OCI-LY3 (cell line): Measurements from ENCODE around the gene PHACTR3.

ENCODE experiments used
- H2AFZ ChIP-seq: fragments of 200-600, 300-600 bp; shearing (Covaris generic); 2 replicates; pipeline ENCODE4 v1.6.0; 2014; ENCODE audit warnings: antibody characterized with exemption, low read depth, low read length
- H3K27ac ChIP-seq: fragments of 200-600, 300-600 bp; sonication (generic); 2 replicates; pipeline ENCODE4 v1.5.1; 2014; ENCODE audit warnings: mild to moderate bottlenecking, low read length, moderate library complexity, mixed read lengths
- H3K27me3 ChIP-seq: fragments of 200-600, 300-600 bp; sonication (generic); 2 replicates; pipeline ENCODE4 v1.6.1; 2014; ENCODE audit warnings: low read depth, low read length, mixed read lengths
- H3K36me3 ChIP-seq: fragments of 200-600, 300-600 bp; sonication (generic); replicated peaks from 2 replicates; pipeline ENCODE3; 2014; ENCODE audit warnings: low read depth, low read length, mixed read lengths
- H3K4me1 ChIP-seq: fragments of 300-600, 200-600 bp; sonication (generic); 2 replicates; pipeline ENCODE4 v1.6.1; 2014; ENCODE audit warnings: low read length, mixed read lengths
- H3K4me2 ChIP-seq: fragments of 200-600, 300-600 bp; sonication (generic); 2 replicates; pipeline ENCODE4 v1.6.1; 2014; ENCODE audit warnings: low read length, mixed read lengths
- H3K4me3 ChIP-seq: fragments of 300-600, 200-600 bp; sonication (generic); 2 replicates; pipeline ENCODE4 v1.5.1; 2014; ENCODE audit warnings: antibody characterized with exemption, mild to moderate bottlenecking, low read length, moderate library complexity
- H3K79me2 ChIP-seq: fragments of 300-600, 200-600 bp; shearing (Covaris generic); 2 replicates; pipeline ENCODE4 v1.6.1; 2014; ENCODE audit warnings: mild to moderate bottlenecking, low read length, mixed read lengths
- H3K9ac ChIP-seq: fragments of 300-600, 200-600 bp; shearing (Covaris generic); 2 replicates; pipeline ENCODE4 v1.6.0; 2014; ENCODE audit warnings: mild to moderate bottlenecking, low read length, moderate library complexity
- H3K9me3 ChIP-seq: fragments of 200-600, 300-600 bp; shearing (Covaris generic); 2 replicates; pipeline ENCODE4 v1.6.1; 2014; ENCODE audit warnings: low read length, mixed read lengths; ENCODE audit not compliant: insufficient read depth
- H4K20me1 ChIP-seq: fragments of 200-600, 300-600 bp; sonication (generic); 2 replicates; pipeline ENCODE4 v1.6.1; 2016; ENCODE audit warnings: low read length, mixed read lengths; ENCODE audit not compliant: insufficient read depth
- EZH2phosphoT487 ChIP-seq: fragments of 200-600 bp; shearing (Covaris generic); IDR thresholded peaks from 2 replicates; pipeline ENCODE4 v1.6.1; 2018; ENCODE audit warnings: antibody characterized with exemption, mixed run types, low read depth
- TF ChIP-seq, protein P1 (sequence below): fragments of 200-600, 300-600 bp; sonication (generic); IDR thresholded peaks from 2 replicates; pipeline ENCODE4 v1.5.1; 2014; ENCODE audit warnings: antibody characterized with exemption, low read length, low read depth

Gene PHACTR3

DNA sequence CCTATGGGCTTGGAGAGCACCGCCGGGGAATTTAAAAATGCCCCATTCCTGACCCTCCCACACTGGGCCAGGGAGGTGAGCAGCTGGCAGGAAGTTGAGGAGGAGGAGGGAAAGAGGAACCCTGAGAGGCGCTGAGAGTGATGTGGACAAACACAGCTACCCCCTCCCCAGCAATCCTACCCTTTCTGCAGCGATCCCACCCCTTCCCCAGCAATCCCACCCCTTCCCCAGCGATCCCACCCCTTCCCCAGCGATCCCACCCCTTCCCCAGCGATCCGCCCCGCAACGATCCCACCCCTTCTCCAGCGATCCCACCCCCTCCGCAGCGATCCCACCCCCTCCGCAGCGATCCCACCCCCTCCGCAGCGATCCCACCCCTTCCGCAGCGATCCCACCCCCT, 217.4 kb downstream of the PHACTR3 start:
- no peak for TF ChIP-seq EZH2phosphoT487
- Histone ChIP-seq H3K4me1 (no peaks in the 10 kb centered on the region), H3K4me3 (no peak overlapping the region), H3K4me2 (no peak overlapping the region), H3K9me3 (no peaks in the 10 kb centered on the region), H3K27me3 (peaks cover 7% of the 10 kb centered on the region; the same call in 1 of the 2 replicates), H3K36me3 (no peaks in the 10 kb centered on the region), H3K79me2 (no peaks in the 10 kb centered on the region), H3K27ac (no peak overlapping the region), H2AFZ (no peak overlapping the region), H4K20me1 (no peaks in the 10 kb centered on the region), H3K9ac (no peak overlapping the region)

DNA sequence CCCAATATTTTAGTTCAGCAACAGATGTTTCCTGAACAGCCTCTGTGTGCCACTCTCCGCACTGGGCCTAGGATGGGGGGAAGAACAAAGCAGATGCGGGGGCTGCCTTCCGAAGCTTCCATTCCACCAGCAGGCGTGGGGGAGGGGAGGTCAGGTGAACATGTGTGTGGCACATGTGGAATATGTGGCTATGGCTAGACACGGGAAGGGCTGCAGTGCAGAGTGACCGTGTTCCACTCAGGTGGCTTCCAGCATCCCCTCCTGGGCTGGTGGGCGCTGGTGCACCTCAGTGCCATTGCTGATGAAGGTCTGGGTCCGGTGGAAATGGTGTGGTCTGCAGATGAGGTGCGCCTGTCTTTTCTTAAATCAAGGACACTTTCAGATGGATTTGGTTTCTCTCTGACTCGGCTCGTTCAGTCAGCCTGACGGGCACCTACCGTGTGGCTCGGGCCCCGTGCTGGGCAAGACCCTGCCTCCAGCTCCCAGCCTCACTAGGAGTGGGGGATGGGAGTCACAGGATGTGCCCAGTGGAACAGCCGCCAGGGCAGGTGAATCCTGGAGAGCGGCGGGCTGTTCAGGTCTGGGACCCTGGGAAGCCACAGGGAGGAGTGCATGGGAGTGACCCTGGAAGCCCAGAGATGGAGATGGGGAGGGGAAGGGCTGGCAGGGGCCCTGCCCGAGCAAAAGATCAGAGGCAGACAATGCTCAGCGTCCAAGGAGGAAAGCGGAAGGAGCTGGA, 218.1 kb downstream of the PHACTR3 start:
- Histone ChIP-seq H3K27ac (no peak overlapping the region), H3K79me2 (no peaks in the 10 kb centered on the region), H3K4me3 (no peak overlapping the region), H4K20me1 (no peaks in the 10 kb centered on the region), H3K27me3 (peaks cover 8% of the 10 kb centered on the region; the same call in 1 of the 2 replicates), H3K4me1 (no peaks in the 10 kb centered on the region), H3K36me3 (no peaks in the 10 kb centered on the region), H3K9ac (no peak overlapping the region), H3K4me2 (no peak overlapping the region), H2AFZ (no peak overlapping the region), H3K9me3 (no peaks in the 10 kb centered on the region)
- TF ChIP-seq EZH2phosphoT487 = no peak
- TF ChIP-seq, protein P1, sequence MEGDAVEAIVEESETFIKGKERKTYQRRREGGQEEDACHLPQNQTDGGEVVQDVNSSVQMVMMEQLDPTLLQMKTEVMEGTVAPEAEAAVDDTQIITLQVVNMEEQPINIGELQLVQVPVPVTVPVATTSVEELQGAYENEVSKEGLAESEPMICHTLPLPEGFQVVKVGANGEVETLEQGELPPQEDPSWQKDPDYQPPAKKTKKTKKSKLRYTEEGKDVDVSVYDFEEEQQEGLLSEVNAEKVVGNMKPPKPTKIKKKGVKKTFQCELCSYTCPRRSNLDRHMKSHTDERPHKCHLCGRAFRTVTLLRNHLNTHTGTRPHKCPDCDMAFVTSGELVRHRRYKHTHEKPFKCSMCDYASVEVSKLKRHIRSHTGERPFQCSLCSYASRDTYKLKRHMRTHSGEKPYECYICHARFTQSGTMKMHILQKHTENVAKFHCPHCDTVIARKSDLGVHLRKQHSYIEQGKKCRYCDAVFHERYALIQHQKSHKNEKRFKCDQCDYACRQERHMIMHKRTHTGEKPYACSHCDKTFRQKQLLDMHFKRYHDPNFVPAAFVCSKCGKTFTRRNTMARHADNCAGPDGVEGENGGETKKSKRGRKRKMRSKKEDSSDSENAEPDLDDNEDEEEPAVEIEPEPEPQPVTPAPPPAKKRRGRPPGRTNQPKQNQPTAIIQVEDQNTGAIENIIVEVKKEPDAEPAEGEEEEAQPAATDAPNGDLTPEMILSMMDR = no peak

DNA sequence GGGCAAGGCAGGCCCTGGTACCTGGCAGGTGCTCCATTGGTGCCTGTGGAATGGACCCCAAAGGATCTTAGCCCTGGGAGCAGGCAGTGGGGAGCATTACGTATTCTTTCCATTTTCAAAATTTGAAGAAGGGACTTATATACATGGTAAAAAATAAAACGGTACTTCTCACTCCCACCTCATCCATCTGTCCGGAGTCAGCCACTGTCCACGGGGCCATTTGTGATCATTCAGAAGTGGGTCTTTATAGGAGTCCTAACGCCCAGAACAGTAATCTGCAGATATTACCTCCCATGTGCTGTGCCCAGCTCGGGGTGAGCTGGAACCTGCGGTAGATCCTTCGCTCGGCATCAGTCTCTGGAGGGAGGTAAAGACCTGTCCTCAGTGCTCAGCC, 218.7 kb downstream of the PHACTR3 start:
- H3K9me3 ChIP-seq = no peaks in the 10 kb centered on the region
- H4K20me1 ChIP-seq = no peaks in the 10 kb centered on the region
- H3K27me3 ChIP-seq = peaks cover 14% of the 10 kb centered on the region; the same call in 1 of the 2 replicates
- no peak overlapping the region for H3K9ac ChIP-seq
- no peaks in the 10 kb centered on the region for H3K79me2 ChIP-seq
- no peak overlapping the region for H2AFZ ChIP-seq
- no peak overlapping the region for H3K27ac ChIP-seq
- no peak overlapping the region for H3K4me2 ChIP-seq
- H3K36me3 ChIP-seq = no peaks in the 10 kb centered on the region
- no peak for TF ChIP-seq EZH2phosphoT487
- TF ChIP-seq, protein P1 = no peak
- H3K4me1 ChIP-seq = no peaks in the 10 kb centered on the region
- H3K4me3 ChIP-seq = no peak overlapping the region

DNA sequence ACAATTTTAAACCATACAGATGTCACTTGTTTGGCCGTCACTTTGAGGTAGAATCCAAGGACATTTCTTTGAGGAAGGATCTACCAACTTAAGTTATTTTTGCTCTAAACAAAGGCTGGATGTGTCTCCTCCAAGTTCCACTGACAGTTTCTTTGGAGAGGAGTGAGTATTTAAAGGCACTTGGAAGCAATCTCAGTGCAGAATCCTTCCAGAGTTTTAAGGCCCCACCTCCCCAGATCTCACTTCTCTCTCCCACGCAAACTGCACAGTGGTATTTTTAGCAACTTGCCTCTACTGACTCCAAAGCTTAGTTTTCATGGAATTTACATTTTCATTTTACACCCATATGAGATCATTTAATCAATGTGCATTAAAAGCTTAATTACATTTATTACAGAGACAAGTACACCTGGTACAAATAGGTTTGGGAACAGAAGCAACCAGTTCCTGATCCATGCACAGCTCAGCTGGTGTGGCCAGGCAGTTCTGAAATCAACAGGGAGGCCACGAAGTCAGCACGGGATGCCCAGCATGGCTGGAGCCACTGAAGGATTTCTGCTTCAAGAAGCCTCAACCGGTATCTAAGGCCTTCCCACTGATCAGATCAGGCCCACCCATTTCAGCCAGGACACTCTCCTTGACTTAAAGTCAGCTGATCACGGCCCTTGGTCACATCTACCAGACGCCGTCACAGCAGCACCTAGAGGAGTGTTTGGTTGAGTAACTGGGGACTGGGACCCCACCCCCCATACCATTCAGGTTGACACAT, 219.3 kb downstream of the PHACTR3 start:
- no peak overlapping the region for H3K9ac ChIP-seq
- no peak overlapping the region for H2AFZ ChIP-seq

More for the DNA sequence above, 219.3 kb downstream of the PHACTR3 start:
- Histone ChIP-seq H3K4me2 (no peak overlapping the region), H3K79me2 (no peaks in the 10 kb centered on the region), H3K27me3 (peaks cover 18% of the 10 kb centered on the region; the same call in 1 of the 2 replicates), H3K9me3 (no peaks in the 10 kb centered on the region), H3K27ac (no peak overlapping the region), H3K4me1 (no peaks in the 10 kb centered on the region), H3K4me3 (no peak overlapping the region), H4K20me1 (no peaks in the 10 kb centered on the region), H3K36me3 (no peaks in the 10 kb centered on the region)
- no peak for TF ChIP-seq EZH2phosphoT487
- TF ChIP-seq, protein P1 = no peak
